IMR-90 (cell line): ENCODE measurements around the gene CUL9. TPM values are rescaled to one million over a fixed set of nuclear protein-coding genes. Genes with fewer than 3 reads are reported as not detected.

Source experiments
- ATAC-seq: fragments of 200-7000 bp; cut with Tn5 transposase; 2 replicates; pipeline ENCODE4 v1.9.1; 2020; ENCODE audit warnings: low read depth, mild to moderate bottlenecking, moderate library complexity
- BruUV-seq: library from RNA; stranded (reverse); fragments of 400-500 nt; replicated peaks from 2 replicates; lab custom pipeline; 2021; lab: Mats Ljungman, UMichigan
- CTCF ChIA-PET: fragments of 300-600 bp; formaldehyde crosslinking; extraction: SDS; loops from one replicate; lab custom pipeline; 2021; ENCODE audit warnings: antibody characterized with exemption; lab: Yijun Ruan, JAX
- POLR2A ChIA-PET: fragments of 300-600 bp; sonication (Branson Sonifier 250); formaldehyde crosslinking; loops from one replicate; lab custom pipeline; 2022; ENCODE audit warnings: antibody characterized with exemption; ENCODE audit not compliant: unreplicated experiment; lab: Charles Lee
- DNase-seq: peaks from one replicate; pipeline ENCODE4 v3.0.0; 2013
- H2AFZ ChIP-seq: replicated peaks from 2 replicates; pipeline ENCODE3; 2013; ENCODE audit warnings: low read length, mild to moderate bottlenecking; ENCODE audit not compliant: poor library complexity
- H2AK5ac ChIP-seq: 2 replicates; pipeline ENCODE4 v1.6.1; 2013; ENCODE audit warnings: low read depth, low read length, inconsistent platforms
- H2AK9ac ChIP-seq: replicated peaks from 2 replicates; pipeline ENCODE3; 2013; ENCODE audit warnings: mild to moderate bottlenecking, low read depth, low read length, moderate library complexity; ENCODE audit not compliant: poor library complexity
- H2BK120ac ChIP-seq: 2 replicates; pipeline ENCODE4 v1.6.1; 2013; ENCODE audit warnings: low read depth, low read length, inconsistent platforms
- H2BK15ac ChIP-seq: 3 replicates; pipeline ENCODE4 v1.6.1; 2013; ENCODE audit warnings: low read depth, low read length, inconsistent platforms
- H2BK20ac ChIP-seq: 2 replicates; pipeline ENCODE4 v1.6.1; 2013; ENCODE audit warnings: low read depth, mild to moderate bottlenecking, inconsistent platforms, low read length, moderate library complexity
- H2BK5ac ChIP-seq: 2 replicates; pipeline ENCODE4 v1.6.1; 2013; ENCODE audit warnings: mild to moderate bottlenecking, low read depth, low read length, inconsistent platforms; ENCODE audit not compliant: poor library complexity, severe bottlenecking
- H3K14ac ChIP-seq: replicated peaks from 2 replicates; pipeline ENCODE4 v1.6.1; 2013; ENCODE audit warnings: low read depth, low read length, inconsistent platforms
- H3K18ac ChIP-seq: 2 replicates; pipeline ENCODE4 v1.6.1; 2013; ENCODE audit warnings: low read depth, low read length, control low read depth
- H3K23ac ChIP-seq: 2 replicates; pipeline ENCODE4 v1.6.1; 2013; ENCODE audit warnings: low read depth, low read length, inconsistent platforms
- H3K27ac ChIP-seq: 2 replicates; pipeline ENCODE4 v1.5.1; 2013; ENCODE audit warnings: mild to moderate bottlenecking, control low read depth, low read length; ENCODE audit not compliant: insufficient read depth
- H3K27me3 ChIP-seq: 2 replicates; pipeline ENCODE4 v1.6.1; 2013; ENCODE audit warnings: low read length; ENCODE audit not compliant: control insufficient read depth, insufficient read depth
- H3K36me3 ChIP-seq: 2 replicates; pipeline ENCODE4 v1.6.1; 2013; ENCODE audit warnings: low read length, mixed read lengths; ENCODE audit not compliant: control insufficient read depth, insufficient read depth
- H3K4ac ChIP-seq: 2 replicates; pipeline ENCODE4 v1.6.1; 2013; ENCODE audit warnings: low read depth, low read length, inconsistent platforms
- H3K4me1 ChIP-seq: 2 replicates; pipeline ENCODE4 v1.6.1; 2013; ENCODE audit warnings: low read length, mixed read lengths; ENCODE audit not compliant: control insufficient read depth, insufficient read depth
- H3K4me2 ChIP-seq: 2 replicates; pipeline ENCODE4 v1.6.1; 2013; ENCODE audit warnings: low read depth, mild to moderate bottlenecking, control low read depth, low read length, moderate library complexity
- H3K4me3 ChIP-seq: 2 replicates; pipeline ENCODE4 v1.5.1; 2013; ENCODE audit warnings: low read depth, mild to moderate bottlenecking, control low read depth, low read length, moderate library complexity; ENCODE audit not compliant: insufficient read depth
- H3K56ac ChIP-seq: 2 replicates; pipeline ENCODE4 v1.6.1; 2013; ENCODE audit warnings: low read length, inconsistent platforms; ENCODE audit not compliant: insufficient read depth; ENCODE audit errors: extremely low read depth
- H3K79me1 ChIP-seq, 2 experiments: 2 replicates each; pipeline ENCODE4 v1.6.1; 2013; ENCODE audit warnings: low read length in 2 of 2, inconsistent platforms in 1 of 2, low read depth in 1 of 2
- H3K9ac ChIP-seq: 2 replicates; pipeline ENCODE4 v1.6.1; 2013; ENCODE audit warnings: low read depth, low read length, control low read depth
- H3K9me1 ChIP-seq: 2 replicates; pipeline ENCODE4 v1.6.1; 2013; ENCODE audit warnings: low read length, inconsistent platforms; ENCODE audit not compliant: insufficient read depth
- H3K9me3 ChIP-seq: 2 replicates; pipeline ENCODE4 v1.6.1; 2013; ENCODE audit warnings: low read length; ENCODE audit not compliant: control insufficient read depth, insufficient read depth
- H4K20me1 ChIP-seq: 2 replicates; pipeline ENCODE4 v1.6.1; 2013; ENCODE audit warnings: low read length, inconsistent platforms; ENCODE audit not compliant: insufficient read depth
- H4K5ac ChIP-seq: 2 replicates; pipeline ENCODE4 v1.6.1; 2013; ENCODE audit warnings: mild to moderate bottlenecking, low read depth, low read length, control low read depth
- H4K8ac ChIP-seq, 2 experiments: 2 replicates each; pipeline ENCODE4 v1.6.1; 2013; ENCODE audit warnings: low read depth in 2 of 2, low read length in 2 of 2, control low read depth in 1 of 2, inconsistent platforms in 1 of 2
- H4K91ac ChIP-seq: 2 replicates; pipeline ENCODE4 v1.6.1; 2013; ENCODE audit warnings: low read depth, low read length, inconsistent platforms; ENCODE audit not compliant: insufficient read depth
- CEBPB ChIP-seq: IDR thresholded peaks from 2 replicates; pipeline ENCODE4 v1.6.1; 2012; ENCODE audit warnings: low read depth, low read length, improper control_type of control experiment
- CTCF ChIP-seq: conservative IDR thresholded peaks from 2 replicates; pipeline ENCODE4 v1.5.1; 2012; ENCODE audit warnings: mild to moderate bottlenecking, low read depth, low read length, improper control_type of control experiment
- FOS ChIP-seq: fragments of 150-350 bp; IDR thresholded peaks from 2 replicates; pipeline ENCODE4 v1.6.1; 2016; ENCODE audit warnings: low read depth, low read length
- MAFK ChIP-seq: IDR thresholded peaks from 2 replicates; pipeline ENCODE4 v1.6.1; 2012; ENCODE audit warnings: low read depth, low read length, improper control_type of control experiment
- MXI1 ChIP-seq: IDR thresholded peaks from 2 replicates; pipeline ENCODE4 v1.6.1; 2012; ENCODE audit warnings: low read depth, mild to moderate bottlenecking, low read length, moderate library complexity, borderline replicate concordance
- NFE2L2 ChIP-seq: fragments of 150-350 bp; IDR thresholded peaks from 2 replicates; pipeline ENCODE4 v1.6.1; 2016; ENCODE audit warnings: low read depth, mild to moderate bottlenecking, low read length
- POLR2A ChIP-seq: IDR thresholded peaks from 2 replicates; pipeline ENCODE4 v1.6.1; 2012; ENCODE audit warnings: mild to moderate bottlenecking, low read depth, low read length
- SMC3 ChIP-seq: fragments of 150-350 bp; IDR thresholded peaks from 2 replicates; pipeline ENCODE4 v1.6.1; 2016; ENCODE audit warnings: low read depth, mild to moderate bottlenecking, antibody characterized with exemption, low read length, moderate library complexity
- dilution Hi-C: fragments of 300-500 bp; cut with HindIII; formaldehyde crosslinking; loops from one replicate; pipeline ENCODE4 v1.14.3; 2018; ENCODE audit warnings: low sequenced_read_pairs; ENCODE audit not compliant: unreplicated experiment
- in situ Hi-C: fragments of 300-500 bp; cut with MboI; formaldehyde crosslinking; loops from 3 replicates; pipeline ENCODE4 v1.14.3; 2019; ENCODE audit warnings: low sequenced_read_pairs, inconsistent platforms, mixed read lengths
- intact Hi-C: fragments of 100-400 bp; cut with micrococcal nuclease; formaldehyde crosslinking; loops from 2 replicates; pipeline ENCODE4 v1.10.0; 2022
- polyA plus RNA-seq, 3 experiments: library from polyadenylated mRNA; depleted of rRNA; stranded (reverse); fragments of >200 nt; gene quantifications; 2 replicates each; pipeline ENCODE4 v1.2.3, GENCODE V29; 2012; ENCODE audit warnings: low replicate concordance in 1 of 3
- total RNA-seq: library from RNA; depleted of rRNA; stranded (reverse); fragments of >200 nt; gene quantifications from 2 replicates; pipeline ENCODE4 v1.2.3, GENCODE V29; 2012
- TF ChIP-seq, protein P1 (sequence below): fragments of 150-350 bp; IDR thresholded peaks from 2 replicates; pipeline ENCODE4 v1.6.1; 2016; ENCODE audit warnings: low read depth, mild to moderate bottlenecking, low read length, moderate library complexity, borderline replicate concordance
- TF ChIP-seq, protein P2 (sequence below): fragments of 150-350 bp; IDR thresholded peaks from 2 replicates; pipeline ENCODE4 v1.6.1; 2017; ENCODE audit warnings: mild to moderate bottlenecking, antibody characterized with exemption, low read length, low read depth

The CUL9 gene
- total and polyA plus RNA-seq, 2 of the 4 experiments (the other 2 are of a cell fraction), result 7.7 to 19.5 TPM

DNA sequence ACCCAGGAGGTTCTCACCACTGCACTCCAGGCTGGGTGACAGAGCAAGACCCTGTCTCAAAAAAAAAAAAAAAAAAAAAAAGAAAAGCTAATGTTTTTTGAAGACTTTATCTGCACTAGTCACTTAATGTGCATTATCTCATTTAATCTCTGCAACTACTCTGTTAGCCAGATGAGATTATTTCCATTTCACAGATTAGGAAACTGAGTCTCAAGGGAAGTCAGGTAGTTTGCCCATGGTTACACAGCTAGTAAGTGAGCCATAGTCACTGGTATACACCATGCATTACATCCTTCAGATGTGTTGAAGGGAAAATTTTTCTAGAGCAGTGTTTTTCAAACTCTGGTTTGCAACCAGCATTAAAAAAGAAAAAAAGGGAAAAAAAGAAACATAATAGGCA is 18.1 kb upstream of the CUL9 start:
- no peak overlapping the region for H2BK15ac ChIP-seq
- dilution Hi-C loops, result no loop called here
- H3K18ac ChIP-seq, result no peak overlapping the region
- H4K91ac ChIP-seq, result no peak overlapping the region
- no peak overlapping the region for H3K56ac ChIP-seq
- no peaks in the 10 kb centered on the region for H3K79me1 ChIP-seq
- H3K9ac ChIP-seq, result no peak overlapping the region
- H3K14ac ChIP-seq, result no peak overlapping the region
- H2AK9ac ChIP-seq, result no peak overlapping the region
- no peak for ATAC-seq
- H2AK5ac ChIP-seq, result no peak overlapping the region
- TF ChIP-seq MAFK (no peak), FOS (no peak), CTCF (no peak), POLR2A (no peak), CEBPB (no peak), SMC3 (no peak), MXI1 (no peak), NFE2L2 (no peak)
- TF ChIP-seq, protein P1, sequence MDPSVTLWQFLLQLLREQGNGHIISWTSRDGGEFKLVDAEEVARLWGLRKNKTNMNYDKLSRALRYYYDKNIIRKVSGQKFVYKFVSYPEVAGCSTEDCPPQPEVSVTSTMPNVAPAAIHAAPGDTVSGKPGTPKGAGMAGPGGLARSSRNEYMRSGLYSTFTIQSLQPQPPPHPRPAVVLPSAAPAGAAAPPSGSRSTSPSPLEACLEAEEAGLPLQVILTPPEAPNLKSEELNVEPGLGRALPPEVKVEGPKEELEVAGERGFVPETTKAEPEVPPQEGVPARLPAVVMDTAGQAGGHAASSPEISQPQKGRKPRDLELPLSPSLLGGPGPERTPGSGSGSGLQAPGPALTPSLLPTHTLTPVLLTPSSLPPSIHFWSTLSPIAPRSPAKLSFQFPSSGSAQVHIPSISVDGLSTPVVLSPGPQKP, result no peak
- TF ChIP-seq, protein P2, sequence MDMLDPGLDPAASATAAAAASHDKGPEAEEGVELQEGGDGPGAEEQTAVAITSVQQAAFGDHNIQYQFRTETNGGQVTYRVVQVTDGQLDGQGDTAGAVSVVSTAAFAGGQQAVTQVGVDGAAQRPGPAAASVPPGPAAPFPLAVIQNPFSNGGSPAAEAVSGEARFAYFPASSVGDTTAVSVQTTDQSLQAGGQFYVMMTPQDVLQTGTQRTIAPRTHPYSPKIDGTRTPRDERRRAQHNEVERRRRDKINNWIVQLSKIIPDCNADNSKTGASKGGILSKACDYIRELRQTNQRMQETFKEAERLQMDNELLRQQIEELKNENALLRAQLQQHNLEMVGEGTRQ, result no peak
- no peaks in the 10 kb centered on the region for H3K9me1 ChIP-seq
- in situ Hi-C loops, result no loop called here
- no peak overlapping the region for H2BK5ac ChIP-seq
- ChIA-PET POLR2A (no interaction called here), CTCF (interaction anchor here (0.7 kb wide), 1 partner anchor 16 kb away, joined by 3 read pairs; no protein-coding TSS in a partner anchor)
- H3K36me3 ChIP-seq, result peaks cover 24% of the 10 kb centered on the region
- H3K4me3 ChIP-seq, result no peak overlapping the region
- intact Hi-C loops, result no loop called here
- H2BK120ac ChIP-seq, result no peak overlapping the region
- no peak overlapping the region for H3K4ac ChIP-seq
- H3K27ac ChIP-seq, result no peak overlapping the region
- no peak overlapping the region for H2AFZ ChIP-seq
- no peak overlapping the region for H4K8ac ChIP-seq
- DNase-seq, result no peak
- H4K5ac ChIP-seq, result no peak overlapping the region
- no TSS peak for BruUV-seq
- H3K4me2 ChIP-seq, result no peak overlapping the region
- H3K27me3 ChIP-seq, result no peaks in the 10 kb centered on the region
- no peak overlapping the region for H2BK20ac ChIP-seq
- H3K23ac ChIP-seq, result no peak overlapping the region
- H3K4me1 ChIP-seq, result no peaks in the 10 kb centered on the region
- no peaks in the 10 kb centered on the region; the same call in 1 of the 2 replicates for H4K20me1 ChIP-seq
- H3K9me3 ChIP-seq, result no peaks in the 10 kb centered on the region
